Loucy (cell line): ENCODE data around the gene VSIG8.

ENCODE experiments used
- H2AFZ ChIP-seq: fragments of 200-600 bp; sonication (generic); 2 replicates; pipeline ENCODE4 v1.6.0; 2016; ENCODE audit warnings: antibody characterized with exemption, mild to moderate bottlenecking, low read length, moderate library complexity
- H3F3A ChIP-seq: fragments of 200-600 bp; 2 replicates; pipeline ENCODE4 v1.6.0; 2016; ENCODE audit warnings: antibody characterized with exemption, low read depth, mild to moderate bottlenecking
- H3K27me3 ChIP-seq: fragments of 200-600 bp; sonication (generic); 2 replicates; pipeline ENCODE4 v1.6.1; 2014; ENCODE audit warnings: low read length, mild to moderate bottlenecking; ENCODE audit not compliant: insufficient read depth, poor library complexity, severe bottlenecking
- H3K36me3 ChIP-seq: fragments of 200-600 bp; sonication (generic); 2 replicates; pipeline ENCODE4 v1.6.1; 2016; ENCODE audit warnings: low read length; ENCODE audit not compliant: insufficient read depth
- H3K4me1 ChIP-seq: fragments of 200-600 bp; sonication (generic); 2 replicates; pipeline ENCODE4 v1.5.1; 2014; ENCODE audit warnings: low read length, mild to moderate bottlenecking; ENCODE audit not compliant: insufficient read depth, poor library complexity, severe bottlenecking
- H3K4me2 ChIP-seq: fragments of 200-600 bp; sonication (generic); 2 replicates; pipeline ENCODE4 v1.6.0; 2014; ENCODE audit warnings: antibody characterized with exemption, low read length, low read depth, mild to moderate bottlenecking; ENCODE audit not compliant: poor library complexity, severe bottlenecking
- H3K4me3 ChIP-seq: fragments of 200-600 bp; sonication (generic); 2 replicates; pipeline ENCODE4 v1.5.1; 2014; ENCODE audit warnings: low read length, mild to moderate bottlenecking, mixed read lengths; ENCODE audit not compliant: poor library complexity, severe bottlenecking
- H3K79me2 ChIP-seq: fragments of 200-600 bp; sonication (generic); 2 replicates; pipeline ENCODE4 v1.6.1; 2014; ENCODE audit warnings: low read length; ENCODE audit not compliant: insufficient read depth
- H3K9ac ChIP-seq: fragments of 200-600 bp; sonication (generic); 2 replicates; pipeline ENCODE4 v1.6.0; 2014; ENCODE audit warnings: mild to moderate bottlenecking, low read depth, low read length, moderate library complexity; ENCODE audit not compliant: poor library complexity, severe bottlenecking
- H3K9me2 ChIP-seq: fragments of 200-600 bp; sonication (generic); replicated peaks from 2 replicates; pipeline ENCODE4 v1.6.1; 2016; ENCODE audit warnings: low read depth, low read length, mixed read lengths
- H3K9me3 ChIP-seq: fragments of 200-600 bp; sonication (generic); 2 replicates; pipeline ENCODE4 v1.6.1; 2014; ENCODE audit warnings: mild to moderate bottlenecking, antibody characterized with exemption, low read length, low read depth; ENCODE audit not compliant: insufficient read depth
- H4K20me1 ChIP-seq: fragments of 200-600 bp; sonication (generic); 2 replicates; pipeline ENCODE4 v1.6.0; 2014; ENCODE audit warnings: antibody characterized with exemption, low read length, mild to moderate bottlenecking; ENCODE audit not compliant: insufficient read depth, poor library complexity, severe bottlenecking
- CTCF ChIP-seq: fragments of 200-600 bp; sonication (generic); conservative IDR thresholded peaks from 2 replicates; pipeline ENCODE4 v1.5.1; 2014; ENCODE audit warnings: mild to moderate bottlenecking, antibody characterized with exemption, low read length
- EZH2phosphoT487 ChIP-seq: fragments of 200-600 bp; IDR thresholded peaks from 2 replicates; pipeline ENCODE4 v1.6.1; 2018; ENCODE audit warnings: antibody characterized with exemption, mild to moderate bottlenecking, moderate library complexity, borderline replicate concordance

VSIG8 gene

DNA sequence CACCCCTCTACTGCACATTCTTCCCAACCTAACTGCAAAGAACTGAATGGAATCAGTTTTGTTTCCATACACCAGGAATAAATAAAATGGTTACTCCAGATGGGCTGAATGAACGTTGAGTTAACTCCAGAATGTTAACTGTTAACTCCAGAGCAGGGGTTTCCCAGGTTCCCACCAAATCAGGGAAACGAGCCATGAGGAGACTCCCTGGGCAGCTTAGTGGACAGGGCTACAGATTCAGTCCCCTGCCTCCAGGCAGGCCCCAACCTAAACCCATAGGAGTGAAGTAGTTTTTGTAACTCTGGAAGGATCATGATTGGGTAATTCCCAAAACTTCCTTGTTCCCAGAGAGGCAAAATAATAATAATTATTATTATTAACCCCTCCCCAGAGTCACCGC is 14.1 kb downstream of the VSIG8 start:
- Histone ChIP-seq H3K79me2 (no peaks in the 10 kb centered on the region), H3K9me2 (no peaks in the 10 kb centered on the region), H3K9me3 (no peaks in the 10 kb centered on the region), H3K4me1 (peaks cover 6% of the 10 kb centered on the region), H4K20me1 (no peaks in the 10 kb centered on the region), H3K9ac (no peak overlapping the region), H3K4me2 (no peak overlapping the region), H3K36me3 (no peaks in the 10 kb centered on the region), H2AFZ (no peak overlapping the region), H3K4me3 (no peak overlapping the region), H3K27me3 (no peaks in the 10 kb centered on the region), H3F3A (no peaks in the 10 kb centered on the region)
- no peak for TF ChIP-seq CTCF
- TF ChIP-seq EZH2phosphoT487 = no peak

GRCh38 chr1:159847231-159847630 is 15.2 kb downstream of the VSIG8 start:
- TF ChIP-seq CTCF (no peak), EZH2phosphoT487 (no peak)

DNA sequence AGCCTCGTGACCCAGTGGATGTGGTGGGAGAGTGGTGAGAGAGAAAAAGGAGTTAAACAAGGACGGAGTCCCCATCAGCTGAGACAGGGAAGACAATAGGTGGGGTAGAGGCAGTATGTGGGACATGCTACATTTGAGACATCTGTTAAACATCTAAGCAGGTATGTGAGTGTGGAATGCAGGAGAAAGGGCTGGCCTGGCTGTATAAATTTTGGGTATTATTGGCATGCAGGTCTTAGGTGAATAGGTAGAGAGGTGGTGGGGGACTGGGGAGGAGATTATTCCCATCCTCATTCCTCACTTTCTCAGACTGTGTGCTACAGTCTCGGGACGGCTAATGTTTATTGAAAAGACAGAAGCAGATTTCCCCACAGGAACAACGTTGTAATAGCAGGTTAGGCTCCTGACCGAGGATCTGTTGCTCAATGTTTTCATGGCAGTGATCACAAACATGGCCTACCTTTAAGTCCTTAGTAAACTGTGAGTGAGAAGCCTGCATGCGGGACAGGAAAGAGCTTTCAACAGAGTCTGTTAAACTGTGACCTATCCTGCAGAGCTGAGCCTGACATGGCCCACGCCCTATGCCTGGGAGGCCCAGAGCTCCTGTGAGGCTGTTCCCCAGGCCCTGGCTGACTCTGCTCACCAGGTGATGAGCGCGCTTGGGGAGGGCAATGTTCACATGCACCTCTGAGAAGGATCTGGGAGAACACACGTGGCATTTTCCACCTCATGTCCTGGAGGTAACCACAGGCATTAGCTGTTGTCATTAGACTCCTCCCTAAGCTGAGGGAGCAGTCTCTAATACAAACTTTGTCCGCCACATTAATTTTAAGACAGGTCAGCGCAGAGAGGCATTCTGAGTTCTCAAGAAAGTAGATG is 16.5 kb downstream of the VSIG8 start:
- no peaks in the 10 kb centered on the region for H3K36me3 ChIP-seq
- no peaks in the 10 kb centered on the region for H3K79me2 ChIP-seq
- H2AFZ ChIP-seq = no peak overlapping the region
- no peaks in the 10 kb centered on the region for H3K9me2 ChIP-seq
- no peaks in the 10 kb centered on the region for H3K9me3 ChIP-seq
- H3K4me2 ChIP-seq = no peak overlapping the region
- no peak overlapping the region for H3K9ac ChIP-seq
- no peak overlapping the region for H3K4me3 ChIP-seq
- H3F3A ChIP-seq = no peaks in the 10 kb centered on the region
- no peaks in the 10 kb centered on the region for H4K20me1 ChIP-seq
- peaks cover 13% of the 10 kb centered on the region for H3K4me1 ChIP-seq
- H3K27me3 ChIP-seq = no peaks in the 10 kb centered on the region
- TF ChIP-seq CTCF (no peak), EZH2phosphoT487 (no peak)

More at GRCh38 chr1:159847231-159847630, 15.2 kb downstream of the VSIG8 start:
- Histone ChIP-seq H3F3A (no peaks in the 10 kb centered on the region), H4K20me1 (no peaks in the 10 kb centered on the region), H3K27me3 (no peaks in the 10 kb centered on the region), H3K4me1 (peaks cover 4% of the 10 kb centered on the region), H2AFZ (no peak overlapping the region), H3K79me2 (no peaks in the 10 kb centered on the region), H3K4me2 (no peak overlapping the region), H3K9ac (no peak overlapping the region), H3K9me2 (no peaks in the 10 kb centered on the region), H3K9me3 (no peaks in the 10 kb centered on the region), H3K36me3 (no peaks in the 10 kb centered on the region), H3K4me3 (no peak overlapping the region)
